T1000 (cell line): Measurements from ENCODE around the gene GIT2.
A peak's percentile ranks its signal among the peaks of the same experiment; 100 is the strongest.
"Not testable (repeated sequence)": the region's sequence is repeated elsewhere in the genome, so short reads cannot be mapped to it uniquely, and the experiment has no call there.

Experiments
- DNase-seq: peaks from one replicate; lab custom pipeline; 2025; ENCODE audit warnings: mixed read lengths; lab: John Stamatoyannopoulos, UW

GIT2 gene

DNA sequence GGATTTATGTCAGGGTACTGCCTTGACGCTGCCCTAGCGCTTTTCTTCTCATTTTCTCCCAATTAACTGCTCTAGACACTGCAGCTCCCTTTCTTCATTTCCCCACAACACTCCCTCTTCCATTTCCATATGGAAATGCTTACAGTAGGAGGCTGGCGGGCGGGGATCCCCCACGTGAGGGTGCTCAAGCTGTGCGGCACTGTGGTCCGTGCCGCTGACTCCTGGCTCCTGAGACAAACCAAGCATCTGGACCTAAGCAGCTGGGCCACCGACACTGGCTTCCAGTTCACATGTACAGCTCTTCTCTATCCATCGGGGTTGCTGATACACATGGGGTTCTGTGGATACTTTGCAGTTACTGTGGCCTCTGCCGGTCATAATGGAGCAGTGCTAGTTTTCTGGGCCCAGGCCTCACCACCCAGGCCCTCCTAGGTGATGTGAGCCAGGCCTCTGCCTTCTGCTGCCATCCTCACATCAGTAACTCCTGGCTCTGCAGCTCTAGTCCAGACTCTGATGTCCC, 75.8 kb downstream of the GIT2 start:
- no peak for DNase-seq

DNA sequence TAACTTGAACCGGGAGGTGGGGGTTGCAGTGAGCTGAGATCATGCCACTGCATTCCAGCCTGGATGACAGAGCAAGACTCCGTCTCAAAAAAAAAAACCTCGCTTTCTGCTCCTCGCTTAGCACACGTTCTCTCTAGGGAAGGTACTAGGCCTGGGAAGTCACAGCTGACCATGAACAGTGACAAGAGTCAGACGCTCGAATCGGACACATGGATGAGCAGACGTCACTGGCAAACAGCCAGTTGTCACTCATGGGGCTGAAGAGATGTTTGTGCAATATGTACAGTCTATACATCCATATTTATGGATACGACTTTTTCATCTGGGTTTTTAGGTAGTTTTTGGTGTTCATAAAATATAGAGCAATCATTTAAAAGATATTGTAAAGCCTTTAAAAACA, 76.7 kb downstream of the GIT2 start:
- DNase-seq: no peak

- no peak for DNase-seq
Observed at GRCh38 chr12:109916045-109916444, 80.1 kb downstream of the GIT2 start.

DNA sequence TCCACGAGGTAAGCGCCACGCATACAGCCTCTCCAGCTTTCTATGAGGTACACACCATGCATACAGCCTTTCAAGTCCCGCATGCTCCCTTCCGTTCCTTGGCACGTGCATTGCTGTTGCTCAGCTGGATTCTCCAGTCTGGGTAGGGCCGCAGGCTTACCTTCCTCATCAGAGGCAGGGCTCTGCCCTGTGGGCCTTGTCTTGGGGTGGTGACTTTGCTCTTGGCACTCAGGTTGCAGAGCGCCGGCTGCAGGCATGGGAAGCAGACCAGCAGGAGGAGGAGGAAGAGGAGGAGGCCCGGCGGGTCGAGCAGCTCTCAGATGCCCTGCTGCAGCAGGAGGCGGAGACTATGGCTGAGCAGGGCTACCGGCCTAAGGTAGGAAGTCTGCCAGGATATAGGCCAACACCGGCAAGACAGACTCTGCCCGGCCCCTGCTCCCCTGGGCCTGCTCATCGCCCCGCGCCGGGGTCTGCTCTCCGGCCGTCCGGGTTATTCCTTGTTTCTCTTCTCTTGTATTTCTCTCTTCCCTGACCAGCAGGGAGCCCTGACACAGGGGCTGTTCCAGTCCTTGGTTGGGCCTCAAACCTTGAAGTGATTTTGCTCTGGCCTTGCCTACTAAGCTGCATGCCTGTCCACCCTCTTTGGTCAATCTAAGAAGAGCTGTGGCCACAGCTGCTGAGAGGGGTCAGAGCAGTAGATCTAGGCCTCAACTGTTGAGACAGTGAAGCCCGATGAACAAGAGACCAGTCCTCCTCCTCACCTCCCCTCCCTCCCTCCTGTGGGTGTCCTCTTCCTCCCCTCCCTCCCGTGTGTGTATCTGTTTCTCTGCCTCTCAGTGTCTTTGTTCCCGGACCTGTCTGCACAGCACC, 80.8 kb downstream of the GIT2 start:
- DNase-seq: no peak

GRCh38 chr12:109914461-109914860, 81.7 kb downstream of the GIT2 start:
- no peak for DNase-seq

DNA sequence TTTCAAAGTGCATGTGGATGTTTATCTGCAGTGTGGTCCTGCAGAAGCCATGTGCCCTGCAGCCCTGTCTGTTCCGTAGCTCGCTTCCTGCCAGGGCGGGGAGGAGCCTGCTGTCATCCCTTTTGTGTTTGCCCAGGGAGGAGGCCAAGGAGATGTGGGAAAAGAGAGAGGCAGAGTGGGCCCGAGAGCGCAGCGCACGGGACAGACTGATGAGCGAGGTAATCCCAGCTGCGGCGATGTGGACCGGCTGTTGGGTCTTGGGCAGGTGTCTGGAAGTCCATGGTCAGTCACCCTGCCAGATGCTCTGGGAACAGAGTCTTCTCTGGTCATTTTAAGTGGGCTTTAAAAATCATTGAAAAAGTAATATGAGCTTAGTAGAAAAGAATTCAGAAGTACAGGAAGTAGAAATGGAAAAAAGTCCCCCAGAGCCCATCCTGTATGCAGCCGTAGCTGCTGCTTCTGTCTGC, 83.3 kb downstream of the GIT2 start:
- no peak for DNase-seq

DNA sequence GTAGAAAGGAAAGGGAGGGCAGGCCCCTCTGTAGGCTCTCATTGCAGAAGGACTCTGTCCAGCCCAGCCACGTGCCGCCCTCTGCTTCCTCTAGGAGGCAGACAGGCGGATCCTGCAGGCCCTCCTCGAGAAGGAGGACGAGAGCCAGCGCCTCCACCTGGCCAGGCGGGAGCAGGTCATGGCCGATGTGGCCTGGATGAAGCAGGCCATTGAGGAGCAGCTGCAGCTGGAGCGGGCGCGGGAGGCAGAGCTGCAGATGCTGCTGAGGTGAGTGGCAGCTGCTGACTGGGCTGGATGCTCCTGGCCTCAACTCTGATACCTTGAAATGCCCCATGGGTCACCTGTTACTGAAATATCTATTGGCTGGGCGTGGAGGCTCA, 85.2 kb downstream of the GIT2 start:
- no peak for DNase-seq

- DNase-seq: no peak
Observed at GRCh38 chr12:109910254-109910968, 85.8 kb downstream of the GIT2 start.

GRCh38 chr12:109905301-109905700, 90.9 kb downstream of the GIT2 start:
- DNase-seq: no peak

DNA sequence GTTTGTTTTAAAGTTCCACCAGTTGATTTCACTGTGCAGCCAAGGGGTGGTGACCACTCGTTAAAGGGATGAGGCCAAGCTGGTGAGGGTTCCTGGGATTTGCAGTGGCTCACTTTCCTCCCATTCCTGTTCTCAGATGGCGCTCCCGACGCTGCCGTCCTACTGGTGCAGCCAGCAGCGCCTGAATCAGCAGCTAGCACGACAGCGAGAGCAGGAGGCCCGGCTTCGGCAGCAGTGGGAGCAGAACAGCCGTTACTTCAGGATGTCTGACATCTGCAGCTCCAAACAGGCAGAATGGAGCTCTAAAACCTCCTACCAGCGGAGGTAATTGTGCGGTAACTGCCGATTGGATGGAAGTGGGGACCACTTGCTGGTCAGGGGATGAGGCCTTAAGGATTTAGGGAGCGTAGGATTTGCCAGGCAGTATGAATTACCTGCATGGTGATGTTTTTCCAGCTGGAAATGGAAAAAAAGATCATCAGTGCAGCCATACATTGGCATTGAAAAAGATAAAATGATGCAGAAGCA, 93.2 kb downstream of the GIT2 start:
- no peak for DNase-seq

GRCh38 chr12:109900752-109901580, 95.2 kb downstream of the GIT2 start:
- DNase-seq: no peak

GRCh38 chr12:109899783-109900751, 96.1 kb downstream of the GIT2 start, which contains the start of gene TCHP:
Gene TCHP, plus strand, starts transcription at chr12:109900274. Its CDS starts 2,753 bp downstream, at chr12:109903027.
- DNase-seq: peak; percentile 47

- DNase-seq: not testable (repeated sequence)
Observed at GRCh38 chr12:109899345-109899744, 96.8 kb downstream of the GIT2 start.

GRCh38 chr12:109897029-109897428, 99.1 kb downstream of the GIT2 start:
- DNase-seq: no peak

- no peak for DNase-seq
Observed at GRCh38 chr12:109896188-109896587, 100.0 kb downstream of the GIT2 start.

DNA sequence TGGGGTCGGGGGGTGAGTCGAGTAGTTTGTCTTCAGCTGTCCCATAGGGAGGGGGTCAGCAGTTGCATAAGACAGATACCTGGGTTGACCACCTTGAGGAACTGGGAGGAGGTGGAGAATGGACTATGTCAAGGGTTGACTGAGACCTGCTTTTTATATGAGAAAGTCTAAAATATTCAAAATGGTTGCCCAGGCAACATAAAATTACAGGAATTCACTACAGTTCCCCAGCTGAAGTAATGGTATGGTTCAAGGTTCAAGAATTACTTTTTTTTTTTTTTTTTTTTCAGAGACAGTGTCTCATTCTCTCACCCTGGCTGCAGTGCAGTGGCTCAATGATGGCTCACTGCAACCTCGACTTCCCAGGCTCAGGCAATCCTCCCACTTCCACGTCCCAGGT, 101.2 kb downstream of the GIT2 start:
- no peak for DNase-seq

DNA sequence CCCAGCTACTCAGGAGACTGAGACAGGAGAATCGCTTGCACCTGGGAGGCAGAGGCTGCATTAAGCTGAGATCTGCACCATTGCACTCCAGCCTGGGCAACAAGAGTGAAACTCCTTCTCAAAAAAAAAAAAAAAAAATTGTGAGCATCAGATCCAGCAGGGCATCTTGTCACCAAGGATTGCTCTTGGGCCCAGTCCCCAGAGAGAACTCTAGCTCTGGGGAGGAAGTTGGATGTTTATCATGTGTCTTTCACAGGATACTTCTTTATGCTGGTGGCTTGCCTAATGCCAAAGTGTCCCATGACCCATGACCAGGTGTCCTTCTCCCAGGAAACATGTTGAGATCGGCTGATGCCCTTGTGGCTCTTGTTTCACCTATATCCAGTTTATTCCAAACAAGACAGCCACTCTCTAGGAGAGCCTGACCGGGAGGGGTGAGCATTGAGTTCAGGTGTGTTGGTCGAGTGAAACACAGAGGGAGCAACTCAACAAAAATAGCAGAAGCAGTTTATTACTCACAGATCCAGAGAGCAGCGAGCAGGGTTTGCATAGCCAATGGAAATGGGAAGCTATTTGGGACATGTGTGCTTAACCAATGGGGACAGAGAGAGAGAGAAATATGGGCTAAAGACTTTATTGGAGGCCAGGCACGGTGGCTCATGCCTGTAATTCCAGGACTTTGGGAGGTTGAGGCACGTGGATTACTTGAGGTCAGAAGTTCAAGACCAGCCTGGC, 102.7 kb downstream of the GIT2 start:
- DNase-seq: no peak

GRCh38 chr12:109892748-109893147, 103.4 kb downstream of the GIT2 start:
- DNase-seq: no peak

DNA sequence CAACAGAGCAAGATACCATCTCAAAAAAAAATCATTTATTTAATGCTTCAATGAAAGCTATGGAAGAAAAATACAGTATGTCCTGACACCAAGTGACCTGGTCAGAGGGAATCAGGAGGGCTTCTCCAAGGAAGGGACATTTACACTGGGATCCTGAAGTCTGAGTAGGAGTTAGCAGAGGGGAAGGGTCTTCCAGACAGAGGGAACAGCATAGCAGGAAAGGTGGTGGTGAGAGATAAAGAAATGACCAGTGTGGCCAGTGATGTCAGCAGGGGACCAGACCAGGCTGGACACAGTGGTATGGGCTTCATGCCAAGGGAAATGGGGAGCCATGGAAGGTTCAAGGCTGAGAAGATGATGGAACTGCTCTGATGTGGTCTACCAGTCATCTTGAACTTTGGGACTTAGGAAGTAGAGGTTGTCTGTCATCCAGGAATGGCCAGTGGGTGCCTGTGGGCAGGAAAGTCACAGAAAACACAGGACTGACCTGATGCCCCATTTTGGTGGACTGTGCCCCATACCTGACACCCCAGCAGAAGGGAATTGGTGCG, 103.9 kb downstream of the GIT2 start:
- DNase-seq: no peak
